Effector memory CD4-positive, alpha-beta T cell (primary cell): ENCODE results near the gene GTF3C2.

Source experiments
- DNase-seq, 3 donors: peaks; one replicate each; pipeline ENCODE4 v3.0.0-alpha.2; 2020
- H3K27ac ChIP-seq: 2 replicates; pipeline ENCODE4 v1.7.0; 2013; ENCODE audit warnings: mild to moderate bottlenecking, low read length, moderate library complexity; ENCODE audit not compliant: insufficient read depth, poor library complexity, severe bottlenecking
- H3K27me3 ChIP-seq: replicated peaks from 2 replicates; pipeline ENCODE4 v1.7.0; 2013; ENCODE audit warnings: mild to moderate bottlenecking, low read length; ENCODE audit not compliant: insufficient read depth, control insufficient read depth, poor library complexity, severe bottlenecking
- H3K36me3 ChIP-seq: 2 replicates; pipeline ENCODE4 v1.7.0; 2013; ENCODE audit warnings: mild to moderate bottlenecking, low read length, moderate library complexity; ENCODE audit not compliant: control insufficient read depth, insufficient read depth
- H3K4me1 ChIP-seq: 2 replicates; pipeline ENCODE4 v1.7.0; 2013; ENCODE audit warnings: low read length, mild to moderate bottlenecking; ENCODE audit not compliant: control insufficient read depth, insufficient read depth, poor library complexity, severe bottlenecking
- H3K4me3 ChIP-seq: 2 replicates; pipeline ENCODE4 v1.7.0; 2013; ENCODE audit warnings: low read length, low read depth, mild to moderate bottlenecking; ENCODE audit not compliant: insufficient read depth, poor library complexity, severe bottlenecking
- H3K9me3 ChIP-seq: 2 replicates; pipeline ENCODE4 v1.7.0; 2013; ENCODE audit warnings: mild to moderate bottlenecking, low read length, moderate library complexity; ENCODE audit not compliant: control insufficient read depth

The GTF3C2 gene

DNA sequence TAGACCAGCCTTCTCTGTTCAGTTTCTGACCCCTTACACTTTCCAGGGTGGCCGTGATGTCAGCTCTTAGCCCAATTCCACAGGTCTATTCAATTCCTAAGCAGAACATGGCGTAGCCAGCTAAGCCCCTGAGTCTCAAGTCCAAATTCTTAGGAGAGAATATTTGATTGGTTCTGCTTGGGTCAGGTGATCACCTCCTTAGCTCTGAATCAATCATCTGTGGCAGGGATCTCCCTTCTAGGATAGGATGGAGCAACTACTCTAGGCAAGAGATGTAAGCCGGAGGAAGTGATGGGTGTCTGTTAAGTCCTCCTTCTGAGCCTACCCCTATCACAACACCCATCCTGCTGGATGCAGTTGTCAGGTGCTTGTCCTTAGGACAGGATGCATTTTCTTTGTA is 59.4 kb downstream of the GTF3C2 start:
- Histone ChIP-seq H3K27ac (no peak overlapping the region), H3K4me1 (no peaks in the 10 kb centered on the region), H3K27me3 (no peaks in the 10 kb centered on the region), H3K4me3 (no peak overlapping the region), H3K36me3 (no peaks in the 10 kb centered on the region), H3K9me3 (no peaks in the 10 kb centered on the region)
- no peak for DNase-seq

DNA sequence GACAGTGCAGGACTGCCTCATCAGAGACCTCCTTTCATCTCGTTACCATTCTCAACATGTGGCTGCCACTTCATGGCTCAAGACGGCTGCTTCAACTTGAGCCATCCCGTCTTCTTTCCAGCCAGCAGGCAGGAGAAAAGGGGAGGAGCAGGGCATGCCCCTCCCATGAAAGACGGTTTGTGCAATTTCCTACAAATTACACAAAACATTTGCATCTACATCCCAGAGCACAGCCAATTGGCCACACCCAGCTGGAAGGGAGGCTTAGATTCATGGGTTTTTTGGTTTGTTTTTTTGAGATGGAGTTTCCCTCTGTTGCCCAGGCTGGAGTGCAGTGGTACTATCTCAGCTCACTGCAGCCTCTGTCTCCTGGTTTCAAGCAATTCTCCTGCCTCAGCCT is 60.1 kb downstream of the GTF3C2 start:
- no peak overlapping the region for H3K27ac ChIP-seq
- H3K9me3 ChIP-seq, result no peaks in the 10 kb centered on the region
- H3K27me3 ChIP-seq, result no peaks in the 10 kb centered on the region
- H3K36me3 ChIP-seq, result no peaks in the 10 kb centered on the region
- no peaks in the 10 kb centered on the region for H3K4me1 ChIP-seq
- no peak overlapping the region for H3K4me3 ChIP-seq
- no peak for DNase-seq

DNA sequence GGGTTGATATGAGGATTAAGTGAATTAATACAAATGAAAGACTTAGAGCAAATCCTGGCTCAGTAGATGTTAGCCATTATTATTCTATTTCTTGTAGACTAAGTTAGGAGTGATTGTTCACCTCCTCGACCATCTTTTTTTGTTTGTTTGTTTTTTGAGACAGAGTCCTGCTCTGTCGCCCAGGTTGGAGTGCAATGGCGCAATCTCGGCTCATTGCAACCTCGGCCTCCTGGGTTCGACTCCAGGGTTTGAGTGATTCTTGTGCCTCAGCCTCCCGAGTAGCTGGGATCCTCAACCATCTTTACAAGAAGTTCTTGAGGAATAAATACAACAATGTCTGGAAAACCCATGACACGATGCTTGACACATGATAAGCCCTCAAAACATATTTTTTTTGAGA is 61.6 kb downstream of the GTF3C2 start:
- no peak overlapping the region for H3K27ac ChIP-seq
- no peak overlapping the region for H3K4me3 ChIP-seq
- no peaks in the 10 kb centered on the region for H3K27me3 ChIP-seq
- no peaks in the 10 kb centered on the region for H3K4me1 ChIP-seq
- no peaks in the 10 kb centered on the region for H3K36me3 ChIP-seq
- no peak for DNase-seq
- no peaks in the 10 kb centered on the region for H3K9me3 ChIP-seq

DNA sequence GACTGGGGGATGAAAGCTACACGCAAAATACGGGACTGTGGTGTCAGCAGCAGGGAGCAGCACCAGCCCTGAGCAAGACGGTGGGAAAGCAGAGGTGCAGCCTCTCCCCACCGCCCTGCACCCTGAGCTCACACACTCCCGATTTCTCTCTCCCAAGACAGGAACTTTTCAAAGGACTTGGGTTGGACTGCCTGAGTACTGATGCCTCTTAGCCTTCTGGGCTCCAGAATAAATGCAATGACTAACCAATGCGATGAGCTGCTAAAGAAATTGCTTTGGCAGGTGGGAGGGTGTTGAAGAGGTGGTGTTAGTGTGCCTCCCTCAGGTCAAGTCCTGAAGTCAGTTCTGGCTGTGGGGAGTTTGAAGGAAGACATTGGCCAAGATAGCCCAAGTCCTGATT is 64.7 kb downstream of the GTF3C2 start:
- no peak for DNase-seq
- no peaks in the 10 kb centered on the region for H3K36me3 ChIP-seq
- no peak overlapping the region for H3K4me3 ChIP-seq
- H3K9me3 ChIP-seq, result no peaks in the 10 kb centered on the region
- H3K27me3 ChIP-seq, result no peaks in the 10 kb centered on the region
- no peak overlapping the region for H3K27ac ChIP-seq
- no peaks in the 10 kb centered on the region for H3K4me1 ChIP-seq

DNA sequence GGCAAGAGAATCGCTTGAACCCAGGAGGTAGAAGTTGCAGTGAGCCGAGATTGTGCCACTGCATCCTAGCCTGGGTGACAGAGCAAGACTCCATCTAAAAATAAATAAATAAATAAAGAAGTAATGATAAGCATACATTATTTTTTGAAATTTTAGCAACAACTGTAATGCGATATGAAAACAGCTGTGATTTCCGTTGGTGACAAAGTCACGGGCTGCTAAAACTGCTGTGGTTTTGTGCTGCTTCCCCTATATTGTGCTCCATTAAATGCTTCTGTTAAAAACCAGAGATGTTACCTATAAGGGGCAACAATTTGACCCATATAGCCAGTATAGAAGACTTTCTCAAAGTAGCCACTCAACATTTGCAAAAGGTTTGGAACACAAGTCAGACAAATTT is 66.0 kb downstream of the GTF3C2 start:
- no peaks in the 10 kb centered on the region for H3K4me1 ChIP-seq
- no peak for DNase-seq
- H3K9me3 ChIP-seq, result no peaks in the 10 kb centered on the region
- no peak overlapping the region for H3K4me3 ChIP-seq
- H3K36me3 ChIP-seq, result no peaks in the 10 kb centered on the region
- no peak overlapping the region for H3K27ac ChIP-seq
- H3K27me3 ChIP-seq, result no peaks in the 10 kb centered on the region

DNA sequence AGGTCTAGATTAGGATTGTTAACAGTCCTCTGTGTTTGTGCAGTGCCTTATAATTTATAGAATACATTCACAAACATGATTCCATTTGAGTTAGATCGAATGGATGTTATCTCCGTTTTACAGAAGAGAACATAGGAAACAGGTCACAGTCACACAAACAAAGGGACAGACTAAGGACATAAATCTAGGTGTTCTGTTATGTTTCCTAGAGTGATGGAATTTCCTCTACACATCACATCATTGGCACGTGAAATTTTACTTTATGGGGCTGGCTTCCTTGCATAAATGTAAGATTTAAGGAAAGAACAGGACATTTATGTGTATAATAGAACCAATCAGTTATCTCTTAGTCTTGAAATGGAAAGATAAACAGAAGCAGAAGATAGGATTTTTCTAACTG is 68.0 kb downstream of the GTF3C2 start:
- no peaks in the 10 kb centered on the region for H3K9me3 ChIP-seq
- no peak for DNase-seq
- H3K27me3 ChIP-seq, result no peaks in the 10 kb centered on the region
- no peak overlapping the region for H3K4me3 ChIP-seq
- no peaks in the 10 kb centered on the region for H3K4me1 ChIP-seq
- H3K36me3 ChIP-seq, result no peaks in the 10 kb centered on the region
- H3K27ac ChIP-seq, result no peak overlapping the region

DNA sequence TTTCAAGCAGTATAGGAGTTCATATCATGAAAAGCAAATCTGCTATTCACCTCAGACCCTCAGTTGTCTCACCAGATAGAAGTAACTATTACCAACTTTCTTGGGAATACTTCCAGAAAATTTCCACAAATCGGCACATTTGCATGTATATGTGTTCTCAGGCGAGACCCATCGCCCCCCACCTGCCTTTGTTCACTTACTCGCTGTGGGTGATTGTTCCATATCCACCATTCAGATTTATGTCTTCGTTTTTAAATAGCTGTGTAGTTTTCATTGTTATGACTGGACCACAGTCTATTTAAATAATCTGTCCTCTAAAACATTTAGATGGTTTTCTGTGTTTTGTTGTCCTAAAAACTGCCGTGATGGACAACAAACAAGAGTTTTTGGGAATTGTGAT is 71.1 kb downstream of the GTF3C2 start:
- H3K4me1 ChIP-seq, result no peaks in the 10 kb centered on the region
- no peaks in the 10 kb centered on the region for H3K36me3 ChIP-seq
- H3K27me3 ChIP-seq, result no peaks in the 10 kb centered on the region
- no peak overlapping the region for H3K27ac ChIP-seq
- no peaks in the 10 kb centered on the region for H3K9me3 ChIP-seq
- no peak overlapping the region for H3K4me3 ChIP-seq
- DNase-seq, result no peak

DNA sequence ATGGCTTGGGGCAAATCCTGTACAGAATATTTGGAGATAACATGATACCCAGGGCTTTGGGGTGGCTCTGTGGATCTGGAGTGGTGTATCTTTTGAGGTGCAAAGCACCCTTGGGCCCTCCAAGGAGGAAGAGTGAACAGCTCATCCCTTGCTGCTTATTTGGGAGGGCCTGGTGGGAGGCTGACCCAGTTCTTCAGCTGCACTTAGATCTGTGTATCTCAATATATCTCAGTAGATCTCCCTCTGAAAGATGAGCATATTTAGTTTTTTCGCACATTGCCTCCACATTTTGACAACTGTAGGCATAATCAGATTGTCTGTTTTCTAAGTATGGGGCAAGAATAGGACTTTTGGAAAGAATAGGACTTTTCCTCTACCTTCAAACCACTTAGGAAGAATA is 71.6 kb downstream of the GTF3C2 start:
- Histone ChIP-seq H3K4me3 (no peak overlapping the region), H3K27ac (no peak overlapping the region), H3K36me3 (no peaks in the 10 kb centered on the region), H3K4me1 (no peaks in the 10 kb centered on the region), H3K9me3 (no peaks in the 10 kb centered on the region), H3K27me3 (no peaks in the 10 kb centered on the region)
- DNase-seq, result no peak

DNA sequence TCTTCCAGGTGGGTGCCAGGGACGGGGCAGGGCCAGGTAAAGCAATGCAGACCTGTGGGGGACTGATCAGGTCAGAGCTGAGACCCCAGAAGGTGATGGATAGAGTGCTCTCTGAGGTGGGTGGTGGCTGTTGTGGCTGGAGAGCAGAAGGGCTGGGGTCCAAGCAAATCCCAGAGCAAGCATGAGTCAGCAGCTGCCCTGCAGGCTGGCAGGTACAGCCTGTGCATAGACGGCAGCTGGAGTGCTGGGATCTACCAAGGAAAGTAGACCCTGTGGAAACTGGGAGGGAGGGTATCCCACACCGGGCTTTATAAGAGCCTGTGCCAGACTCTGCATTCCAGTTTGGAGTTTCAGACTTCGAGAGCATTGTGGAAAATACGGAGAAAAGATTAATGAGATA is 73.7 kb downstream of the GTF3C2 start:
- Histone ChIP-seq H3K36me3 (no peaks in the 10 kb centered on the region), H3K9me3 (no peaks in the 10 kb centered on the region), H3K4me3 (no peak overlapping the region), H3K4me1 (no peaks in the 10 kb centered on the region), H3K27ac (no peak overlapping the region), H3K27me3 (no peaks in the 10 kb centered on the region)
- DNase-seq, result no peak

DNA sequence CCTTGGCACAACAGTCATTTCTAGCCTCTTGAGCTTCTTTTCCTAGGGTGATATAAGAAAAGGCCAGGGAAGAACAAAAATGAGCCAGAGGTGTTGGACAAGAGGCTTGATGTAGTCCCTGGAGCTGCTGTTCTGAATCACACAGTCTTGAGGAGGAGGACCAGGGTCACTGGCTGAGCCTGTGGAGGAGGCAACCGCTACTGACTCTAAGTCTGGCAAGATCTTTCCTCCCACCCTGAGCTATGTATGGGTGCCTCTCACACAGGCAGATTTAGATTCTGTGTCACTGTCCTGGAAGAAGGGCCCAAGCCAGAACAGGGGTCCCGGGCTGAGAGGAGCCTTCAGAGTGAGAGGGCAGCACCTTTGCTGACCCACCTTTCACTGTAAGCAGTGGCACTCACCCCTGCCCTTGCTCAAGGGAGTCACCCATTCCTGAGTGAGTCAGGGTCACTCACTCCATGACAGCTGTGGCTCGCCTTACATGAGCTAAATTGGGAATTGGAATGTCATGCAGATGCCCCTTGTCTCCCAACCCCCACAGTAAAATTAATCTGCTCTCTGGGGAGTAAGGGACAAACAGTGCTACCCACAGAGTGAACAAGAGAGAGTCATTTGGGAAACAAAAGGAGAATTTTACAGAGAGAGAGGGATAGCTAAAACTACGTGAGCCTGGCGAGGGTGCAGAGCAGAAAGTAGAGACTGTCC is 74.6 kb downstream of the GTF3C2 start, which contains the start of gene TRIM54:
Gene TRIM54, plus strand, starts transcription at position 575 of the 705 bp plus-strand sequence. CDS start 303 bp downstream, outside the sequence.
- no peak for DNase-seq
- H3K27me3 ChIP-seq, result no peaks in the 10 kb centered on the region
- H3K9me3 ChIP-seq, result no peaks in the 10 kb centered on the region

More for the DNA sequence above, 74.6 kb downstream of the GTF3C2 start, which contains the start of gene TRIM54:
- no peaks in the 10 kb centered on the region for H3K4me1 ChIP-seq
- no peaks in the 10 kb centered on the region for H3K36me3 ChIP-seq
- no peak within 1 kb of the TSS for H3K4me3 ChIP-seq
- H3K27ac ChIP-seq, result no peak within 1 kb of the TSS
